ENCODE data around the gene P2RY12. TPM values are rescaled to one million over a fixed set of nuclear protein-coding genes. Genes with fewer than 3 reads are reported as not detected.

P2RY12 gene
- polyA plus RNA-seq (2012; ENCODE audit: low read depth, missing spikeins), result 0.10 TPM

DNA sequence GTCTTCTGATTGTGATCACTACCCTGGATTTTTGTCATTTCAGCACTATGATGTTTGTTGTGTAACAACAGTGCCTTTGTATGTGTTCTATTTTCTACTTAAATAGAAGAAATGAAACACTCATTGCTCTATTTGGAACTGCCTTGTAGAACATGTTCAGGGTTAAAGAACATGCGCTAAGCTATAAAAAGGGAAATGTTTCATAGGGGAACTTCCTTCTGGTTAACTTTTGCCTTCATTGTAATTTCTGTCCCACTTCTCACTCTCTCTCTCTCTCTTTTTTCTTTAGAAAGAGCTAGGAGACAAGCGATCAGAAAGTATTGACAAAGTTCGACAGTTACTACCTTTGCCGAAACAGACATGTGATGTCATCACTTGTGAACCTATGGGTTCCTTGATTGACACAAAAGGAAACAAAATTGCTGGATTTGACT is at the start of gene P2RY12:
Gene P2RY12 (minus strand): TSS at position 13 of the 434 bp plus-strand sequence. CDS start 45,908 bp downstream, outside the sequence.
- TF ChIP-seq SPI1 (IDR thresholded peaks at IDR 0.05; ENCODE audit: low read depth, low read length), result peak; percentile 49
- TF ChIP-seq POU2F2 (IDR thresholded peaks at IDR 0.05; ENCODE audit: low read depth, low read length), result no peak
- no peak for TF ChIP-seq TAF1 (IDR thresholded peaks at IDR 0.05; ENCODE audit: low read depth, low read length)
- TF ChIP-seq POLR2AphosphoS5 (IDR thresholded peaks at IDR 0.05; ENCODE audit: low read depth, low read length), result no peak
- no peak for TF ChIP-seq PAX5 (IDR thresholded peaks at IDR 0.05; ENCODE audit: insufficient read depth, low read length, severe bottlenecking)
- no peak for TF ChIP-seq POLR2A (IDR thresholded peaks at IDR 0.05; ENCODE audit: low read depth, low read length)
- DNase-seq (ENCODE audit: insufficient read length, low spot score) (no peak), FAIRE-seq (peak; percentile 52)

- no peak for FAIRE-seq
- no peak for TF ChIP-seq SPI1 (IDR thresholded peaks at IDR 0.05; ENCODE audit: low read depth, low read length)
- TF ChIP-seq TAF1 (IDR thresholded peaks at IDR 0.05; ENCODE audit: low read depth, low read length), result no peak
- no peak for TF ChIP-seq PAX5 (IDR thresholded peaks at IDR 0.05; ENCODE audit: insufficient read depth, low read length, severe bottlenecking)
- TF ChIP-seq POLR2A (IDR thresholded peaks at IDR 0.05; ENCODE audit: low read depth, low read length), result no peak
- no peak for TF ChIP-seq POLR2AphosphoS5 (IDR thresholded peaks at IDR 0.05; ENCODE audit: low read depth, low read length)
- no peak for TF ChIP-seq POU2F2 (IDR thresholded peaks at IDR 0.05; ENCODE audit: low read depth, low read length)
- DNase-seq (ENCODE audit: insufficient read length, low spot score), result no peak
Observed at GRCh38 chr3:151432616-151433372, 48.2 kb upstream of the P2RY12 start.

GRCh38 chr3:151431940-151432339 is 47.4 kb upstream of the P2RY12 start:
- no peak for DNase-seq (ENCODE audit: insufficient read length, low spot score)

DNA sequence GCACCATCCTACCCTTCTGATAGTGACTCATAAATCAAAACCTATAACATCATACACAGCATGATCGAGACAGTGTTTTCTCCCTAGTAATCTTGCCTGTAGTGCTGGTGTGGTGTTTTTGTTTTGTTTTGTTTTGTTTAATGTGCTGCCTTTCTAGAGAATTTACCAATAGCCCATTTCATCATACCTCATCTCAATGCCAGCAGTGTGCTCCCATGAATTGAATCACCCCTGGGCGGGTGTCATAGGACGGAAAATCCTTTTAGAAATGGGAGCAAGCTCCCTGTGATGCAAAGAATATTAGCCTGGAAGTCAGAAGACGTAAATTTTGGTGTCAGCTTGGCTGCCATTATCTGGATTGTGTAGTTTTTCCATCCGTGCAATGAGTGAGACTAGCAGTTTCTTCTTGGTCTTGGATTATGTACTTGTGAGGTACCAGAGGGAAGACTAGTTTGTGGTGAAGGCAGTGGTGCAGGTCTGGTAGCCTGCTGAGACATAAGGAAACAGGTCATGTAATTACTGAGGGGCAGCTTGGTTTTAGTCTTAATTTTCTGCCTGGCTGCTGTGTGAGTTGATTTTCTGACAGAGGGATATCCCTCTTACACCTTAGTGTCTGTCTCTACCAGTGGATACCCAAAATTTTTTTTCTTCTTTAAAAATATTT is 46.4 kb upstream of the P2RY12 start:
- DNase-seq (ENCODE audit: insufficient read length, low spot score) (no peak), FAIRE-seq (peak; percentile 69)
- TF ChIP-seq POLR2A (IDR thresholded peaks at IDR 0.05; ENCODE audit: low read depth, low read length) (no peak), TAF1 (IDR thresholded peaks at IDR 0.05; ENCODE audit: low read depth, low read length) (no peak), POU2F2 (IDR thresholded peaks at IDR 0.05; ENCODE audit: low read depth, low read length) (no peak), PAX5 (IDR thresholded peaks at IDR 0.05; ENCODE audit: insufficient read depth, low read length, severe bottlenecking) (no peak), POLR2AphosphoS5 (IDR thresholded peaks at IDR 0.05; ENCODE audit: low read depth, low read length) (no peak), SPI1 (IDR thresholded peaks at IDR 0.05; ENCODE audit: low read depth, low read length) (no peak)

More at GRCh38 chr3:151431940-151432339, 47.4 kb upstream of the P2RY12 start:
- TF ChIP-seq POLR2AphosphoS5 (IDR thresholded peaks at IDR 0.05; ENCODE audit: low read depth, low read length) (no peak), PAX5 (IDR thresholded peaks at IDR 0.05; ENCODE audit: insufficient read depth, low read length, severe bottlenecking) (no peak), POLR2A (IDR thresholded peaks at IDR 0.05; ENCODE audit: low read depth, low read length) (no peak), POU2F2 (IDR thresholded peaks at IDR 0.05; ENCODE audit: low read depth, low read length) (no peak), SPI1 (IDR thresholded peaks at IDR 0.05; ENCODE audit: low read depth, low read length) (no peak), TAF1 (IDR thresholded peaks at IDR 0.05; ENCODE audit: low read depth, low read length) (no peak)
- peak; percentile 16 for FAIRE-seq

DNA sequence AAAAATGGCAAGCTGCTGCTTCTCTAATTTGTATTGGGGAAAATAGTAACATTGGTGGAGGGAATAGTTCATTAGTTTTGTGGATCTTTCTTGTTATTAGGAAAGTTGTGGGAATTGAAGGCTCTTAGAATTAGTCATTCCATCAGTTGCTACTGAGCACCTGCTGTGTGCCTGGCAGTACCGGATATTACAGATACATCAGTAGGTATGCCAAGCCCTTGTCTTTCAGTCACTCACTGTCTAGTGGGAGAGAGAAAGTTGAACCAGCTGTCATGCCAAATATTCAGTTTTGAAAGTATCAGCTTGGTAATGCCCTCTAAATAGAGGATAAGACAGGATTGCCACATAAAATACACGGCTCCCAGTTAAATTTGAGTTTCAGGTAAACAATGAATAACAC is 43.8 kb upstream of the P2RY12 start:
- DNase-seq (ENCODE audit: insufficient read length, low spot score) (no peak), FAIRE-seq (no peak)
- TF ChIP-seq PAX5 (IDR thresholded peaks at IDR 0.05; ENCODE audit: insufficient read depth, low read length, severe bottlenecking), result no peak
- no peak for TF ChIP-seq SPI1 (IDR thresholded peaks at IDR 0.05; ENCODE audit: low read depth, low read length)
- no peak for TF ChIP-seq POLR2AphosphoS5 (IDR thresholded peaks at IDR 0.05; ENCODE audit: low read depth, low read length)
- no peak for TF ChIP-seq TAF1 (IDR thresholded peaks at IDR 0.05; ENCODE audit: low read depth, low read length)
- no peak for TF ChIP-seq POU2F2 (IDR thresholded peaks at IDR 0.05; ENCODE audit: low read depth, low read length)
- no peak for TF ChIP-seq POLR2A (IDR thresholded peaks at IDR 0.05; ENCODE audit: low read depth, low read length)

DNA sequence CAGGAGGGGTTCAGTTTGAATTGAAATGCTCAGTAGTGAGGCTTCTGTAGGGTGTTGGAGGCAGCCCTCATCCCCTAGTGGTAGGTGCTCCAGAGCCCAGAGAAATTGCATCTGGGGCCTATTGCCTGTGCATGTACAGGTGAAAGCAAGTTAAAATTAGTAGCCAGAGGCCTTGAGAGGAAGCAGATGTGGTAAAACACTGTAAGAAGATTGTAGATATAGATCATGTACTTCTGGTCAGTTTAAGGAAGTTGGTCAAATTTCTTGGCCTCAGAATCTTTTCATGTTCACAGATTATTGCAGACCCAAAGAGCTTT is 41.7 kb upstream of the P2RY12 start:
- TF ChIP-seq POU2F2 (IDR thresholded peaks at IDR 0.05; ENCODE audit: low read depth, low read length) (no peak), SPI1 (IDR thresholded peaks at IDR 0.05; ENCODE audit: low read depth, low read length) (no peak), POLR2AphosphoS5 (IDR thresholded peaks at IDR 0.05; ENCODE audit: low read depth, low read length) (no peak), TAF1 (IDR thresholded peaks at IDR 0.05; ENCODE audit: low read depth, low read length) (no peak), PAX5 (IDR thresholded peaks at IDR 0.05; ENCODE audit: insufficient read depth, low read length, severe bottlenecking) (no peak), POLR2A (IDR thresholded peaks at IDR 0.05; ENCODE audit: low read depth, low read length) (no peak)
- FAIRE-seq, result peak; percentile 50
- peak; percentile 15 for DNase-seq (ENCODE audit: insufficient read length, low spot score)

DNA sequence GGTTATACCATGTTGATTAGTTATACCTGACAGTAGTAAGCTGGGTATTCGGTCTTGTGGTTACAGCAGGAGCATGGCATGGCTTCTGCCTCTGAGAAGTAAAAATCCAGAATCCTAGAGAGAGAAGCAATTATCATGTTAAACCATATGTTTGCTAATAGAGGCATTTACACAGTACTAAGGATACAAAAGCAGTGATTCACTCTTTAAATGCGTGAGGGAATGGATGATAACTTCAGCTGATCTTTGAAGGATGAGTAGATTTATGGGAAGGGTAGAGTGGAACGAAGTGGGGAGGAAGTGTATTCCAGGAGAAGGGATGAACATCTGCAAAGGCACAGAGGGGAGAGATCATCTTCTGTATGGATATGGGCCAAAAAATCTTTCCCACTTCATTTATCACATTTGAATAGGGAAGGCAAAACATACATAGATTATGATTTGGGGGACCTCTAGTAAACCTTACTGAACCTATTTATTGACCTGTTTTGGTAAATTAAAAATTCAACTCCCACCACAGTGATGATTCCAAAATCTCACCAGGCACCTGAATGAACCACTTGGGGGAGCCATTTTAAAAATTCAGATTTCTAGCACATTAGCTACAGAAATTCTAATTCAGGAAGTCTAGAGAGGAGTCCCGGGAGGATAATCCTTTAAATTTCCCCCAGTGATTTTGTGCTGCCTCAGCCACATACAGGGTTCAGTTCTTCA is 41.2 kb upstream of the P2RY12 start:
- no peak for DNase-seq (ENCODE audit: insufficient read length, low spot score)
- FAIRE-seq, result no peak

DNA sequence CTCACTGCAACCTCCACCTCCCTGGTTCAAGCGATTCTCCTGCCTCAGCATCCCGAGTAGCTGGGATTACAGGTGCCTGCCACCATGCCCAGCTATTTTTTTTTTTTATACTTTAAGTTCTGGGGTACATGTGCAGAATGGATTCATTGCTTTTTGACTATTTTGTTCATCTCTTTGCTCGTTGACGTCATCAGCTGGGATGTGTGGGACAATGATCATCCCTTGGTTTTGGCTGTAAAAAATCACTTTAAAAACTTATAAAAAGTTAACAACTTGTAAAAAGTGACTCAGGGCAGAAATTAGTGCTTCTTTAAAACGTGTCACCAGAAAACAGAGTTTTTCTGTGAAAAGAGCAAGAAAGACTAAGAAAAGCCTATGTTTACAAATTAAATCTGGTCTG is 38.5 kb upstream of the P2RY12 start:
- DNase-seq (ENCODE audit: insufficient read length, low spot score) (no peak), FAIRE-seq (no peak)
- TF ChIP-seq POLR2AphosphoS5 (IDR thresholded peaks at IDR 0.05; ENCODE audit: low read depth, low read length) (no peak), POLR2A (IDR thresholded peaks at IDR 0.05; ENCODE audit: low read depth, low read length) (no peak), POU2F2 (IDR thresholded peaks at IDR 0.05; ENCODE audit: low read depth, low read length) (no peak)

More for the DNA sequence above, 41.2 kb upstream of the P2RY12 start:
- TF ChIP-seq POU2F2 (IDR thresholded peaks at IDR 0.05; ENCODE audit: low read depth, low read length) (no peak), TAF1 (IDR thresholded peaks at IDR 0.05; ENCODE audit: low read depth, low read length) (no peak), POLR2AphosphoS5 (IDR thresholded peaks at IDR 0.05; ENCODE audit: low read depth, low read length) (no peak), PAX5 (IDR thresholded peaks at IDR 0.05; ENCODE audit: insufficient read depth, low read length, severe bottlenecking) (no peak), POLR2A (IDR thresholded peaks at IDR 0.05; ENCODE audit: low read depth, low read length) (no peak), SPI1 (IDR thresholded peaks at IDR 0.05; ENCODE audit: low read depth, low read length) (no peak)

GRCh38 chr3:151421938-151422337 is 37.4 kb upstream of the P2RY12 start:
- DNase-seq (ENCODE audit: insufficient read length, low spot score) (no peak), FAIRE-seq (no peak)

More at GRCh38 chr3:151421938-151422337, 37.4 kb upstream of the P2RY12 start:
- TF ChIP-seq POLR2AphosphoS5 (IDR thresholded peaks at IDR 0.05; ENCODE audit: low read depth, low read length) (no peak), TAF1 (IDR thresholded peaks at IDR 0.05; ENCODE audit: low read depth, low read length) (no peak), POU2F2 (IDR thresholded peaks at IDR 0.05; ENCODE audit: low read depth, low read length) (no peak), POLR2A (IDR thresholded peaks at IDR 0.05; ENCODE audit: low read depth, low read length) (no peak), SPI1 (IDR thresholded peaks at IDR 0.05; ENCODE audit: low read depth, low read length) (no peak), PAX5 (IDR thresholded peaks at IDR 0.05; ENCODE audit: insufficient read depth, low read length, severe bottlenecking) (no peak)
